Loucy (cell line): Measurements from ENCODE around the gene MMP24OS.

ENCODE experiments used
- H2AFZ ChIP-seq: fragments of 200-600 bp; sonication (generic); 2 replicates; pipeline ENCODE4 v1.6.0; 2016; ENCODE audit warnings: antibody characterized with exemption, mild to moderate bottlenecking, low read length, moderate library complexity
- H3F3A ChIP-seq: fragments of 200-600 bp; 2 replicates; pipeline ENCODE4 v1.6.0; 2016; ENCODE audit warnings: antibody characterized with exemption, low read depth, mild to moderate bottlenecking
- H3K27me3 ChIP-seq: fragments of 200-600 bp; sonication (generic); 2 replicates; pipeline ENCODE4 v1.6.1; 2014; ENCODE audit warnings: low read length, mild to moderate bottlenecking; ENCODE audit not compliant: insufficient read depth, poor library complexity, severe bottlenecking
- H3K36me3 ChIP-seq: fragments of 200-600 bp; sonication (generic); 2 replicates; pipeline ENCODE4 v1.6.1; 2016; ENCODE audit warnings: low read length; ENCODE audit not compliant: insufficient read depth
- H3K4me1 ChIP-seq: fragments of 200-600 bp; sonication (generic); 2 replicates; pipeline ENCODE4 v1.5.1; 2014; ENCODE audit warnings: low read length, mild to moderate bottlenecking; ENCODE audit not compliant: insufficient read depth, poor library complexity, severe bottlenecking
- H3K4me2 ChIP-seq: fragments of 200-600 bp; sonication (generic); 2 replicates; pipeline ENCODE4 v1.6.0; 2014; ENCODE audit warnings: antibody characterized with exemption, low read length, low read depth, mild to moderate bottlenecking; ENCODE audit not compliant: poor library complexity, severe bottlenecking
- H3K4me3 ChIP-seq: fragments of 200-600 bp; sonication (generic); 2 replicates; pipeline ENCODE4 v1.5.1; 2014; ENCODE audit warnings: low read length, mild to moderate bottlenecking, mixed read lengths; ENCODE audit not compliant: poor library complexity, severe bottlenecking
- H3K79me2 ChIP-seq: fragments of 200-600 bp; sonication (generic); 2 replicates; pipeline ENCODE4 v1.6.1; 2014; ENCODE audit warnings: low read length; ENCODE audit not compliant: insufficient read depth
- H3K9ac ChIP-seq: fragments of 200-600 bp; sonication (generic); 2 replicates; pipeline ENCODE4 v1.6.0; 2014; ENCODE audit warnings: mild to moderate bottlenecking, low read depth, low read length, moderate library complexity; ENCODE audit not compliant: poor library complexity, severe bottlenecking
- H3K9me2 ChIP-seq: fragments of 200-600 bp; sonication (generic); replicated peaks from 2 replicates; pipeline ENCODE4 v1.6.1; 2016; ENCODE audit warnings: low read depth, low read length, mixed read lengths
- H3K9me3 ChIP-seq: fragments of 200-600 bp; sonication (generic); 2 replicates; pipeline ENCODE4 v1.6.1; 2014; ENCODE audit warnings: mild to moderate bottlenecking, antibody characterized with exemption, low read length, low read depth; ENCODE audit not compliant: insufficient read depth
- H4K20me1 ChIP-seq: fragments of 200-600 bp; sonication (generic); 2 replicates; pipeline ENCODE4 v1.6.0; 2014; ENCODE audit warnings: antibody characterized with exemption, low read length, mild to moderate bottlenecking; ENCODE audit not compliant: insufficient read depth, poor library complexity, severe bottlenecking
- CTCF ChIP-seq: fragments of 200-600 bp; sonication (generic); conservative IDR thresholded peaks from 2 replicates; pipeline ENCODE4 v1.5.1; 2014; ENCODE audit warnings: mild to moderate bottlenecking, antibody characterized with exemption, low read length
- EZH2phosphoT487 ChIP-seq: fragments of 200-600 bp; IDR thresholded peaks from 2 replicates; pipeline ENCODE4 v1.6.1; 2018; ENCODE audit warnings: antibody characterized with exemption, mild to moderate bottlenecking, moderate library complexity, borderline replicate concordance

The MMP24OS gene

GRCh38 chr20:35243317-35243716, 34.6 kb downstream of the MMP24OS start:
- Histone ChIP-seq H3F3A (no peaks in the 10 kb centered on the region), H3K4me1 (no peaks in the 10 kb centered on the region), H3K9ac (no peak overlapping the region), H3K27me3 (no peaks in the 10 kb centered on the region), H3K9me2 (no peaks in the 10 kb centered on the region), H3K36me3 (no peaks in the 10 kb centered on the region), H2AFZ (no peak overlapping the region), H3K79me2 (no peaks in the 10 kb centered on the region), H3K4me3 (no peak overlapping the region), H3K4me2 (no peak overlapping the region), H4K20me1 (no peaks in the 10 kb centered on the region), H3K9me3 (no peaks in the 10 kb centered on the region)
- no peak for TF ChIP-seq EZH2phosphoT487

GRCh38 chr20:35240811-35241293, 37.1 kb downstream of the MMP24OS start:
- no peak for TF ChIP-seq EZH2phosphoT487
- TF ChIP-seq CTCF: no peak
- Histone ChIP-seq H3K9ac (no peak overlapping the region), H2AFZ (no peak overlapping the region), H3K9me3 (no peaks in the 10 kb centered on the region), H4K20me1 (no peaks in the 10 kb centered on the region), H3K4me3 (no peak overlapping the region), H3K9me2 (no peaks in the 10 kb centered on the region), H3K79me2 (no peaks in the 10 kb centered on the region), H3K4me2 (no peak overlapping the region), H3K4me1 (no peaks in the 10 kb centered on the region), H3K36me3 (no peaks in the 10 kb centered on the region), H3F3A (no peaks in the 10 kb centered on the region), H3K27me3 (no peaks in the 10 kb centered on the region)

- Histone ChIP-seq H3K36me3 (no peaks in the 10 kb centered on the region), H3K9me3 (no peaks in the 10 kb centered on the region), H3K4me2 (no peak overlapping the region), H3K9me2 (no peaks in the 10 kb centered on the region), H2AFZ (no peak overlapping the region), H3K4me3 (no peak overlapping the region), H3F3A (no peaks in the 10 kb centered on the region), H3K9ac (no peak overlapping the region), H3K79me2 (no peaks in the 10 kb centered on the region), H3K4me1 (no peaks in the 10 kb centered on the region), H4K20me1 (no peaks in the 10 kb centered on the region), H3K27me3 (no peaks in the 10 kb centered on the region)
- TF ChIP-seq CTCF (no peak), EZH2phosphoT487 (no peak)
Observed at GRCh38 chr20:35240083-35240810, 37.7 kb downstream of the MMP24OS start.

GRCh38 chr20:35238735-35239134, 39.2 kb downstream of the MMP24OS start:
- no peaks in the 10 kb centered on the region for H3K27me3 ChIP-seq
- no peak overlapping the region for H3K4me2 ChIP-seq
- H3K9me2 ChIP-seq: no peaks in the 10 kb centered on the region
- H3K36me3 ChIP-seq: no peaks in the 10 kb centered on the region
- no peak overlapping the region for H2AFZ ChIP-seq
- H3K9ac ChIP-seq: no peak overlapping the region
- no peaks in the 10 kb centered on the region for H3F3A ChIP-seq
- H3K79me2 ChIP-seq: no peaks in the 10 kb centered on the region
- TF ChIP-seq CTCF: no peak
- no peak for TF ChIP-seq EZH2phosphoT487
- H3K9me3 ChIP-seq: no peaks in the 10 kb centered on the region
- no peaks in the 10 kb centered on the region for H4K20me1 ChIP-seq
- H3K4me1 ChIP-seq: no peaks in the 10 kb centered on the region
- H3K4me3 ChIP-seq: no peak overlapping the region
